Measurements from ENCODE around the gene TGM6.
"Not testable (repeated sequence)": the region's sequence is repeated elsewhere in the genome, so short reads cannot be mapped to it uniquely, and the experiment has no call there.

TGM6 gene

DNA sequence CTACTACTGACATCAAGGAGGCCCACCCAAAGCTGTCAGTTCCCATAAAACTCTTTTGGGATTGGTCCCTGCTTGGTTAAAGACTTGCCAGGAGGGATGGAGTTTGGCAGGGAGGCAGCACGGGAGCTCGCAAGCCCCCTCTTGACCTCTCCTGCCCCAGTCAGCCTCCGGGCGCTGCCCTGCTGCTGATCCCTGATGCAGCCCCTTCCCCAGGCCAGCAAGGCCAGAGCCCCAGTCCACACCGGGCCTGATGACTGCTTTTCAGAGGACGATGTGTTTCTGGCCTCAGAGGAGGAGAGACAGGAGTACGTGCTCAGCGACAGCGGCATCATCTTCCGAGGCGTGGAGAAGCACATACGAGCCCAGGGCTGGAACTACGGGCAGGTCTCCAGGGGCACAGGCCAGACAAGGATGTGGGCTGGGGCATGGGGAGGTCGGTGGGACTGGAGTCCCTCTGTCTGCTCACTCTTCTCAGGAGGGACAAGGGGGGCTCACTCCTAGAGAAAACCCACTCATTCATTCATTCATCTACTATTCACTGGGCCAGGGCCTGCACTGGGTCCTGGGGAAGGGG, 15.6 kb downstream of the TGM6 start:
- in situ Hi-C loops (cut with HindIII; ENCODE audit: low sequenced_read_pairs) = no loop called here

- in situ Hi-C loops (cut with HindIII; ENCODE audit: low sequenced_read_pairs) = no loop called here
These were observed 16.4 kb downstream of the TGM6 start for GRCh38 chr20:2397091-2397490.

- in situ Hi-C loops (cut with HindIII; ENCODE audit: low sequenced_read_pairs) = no loop called here
These were observed 17.0 kb downstream of the TGM6 start for GRCh38 chr20:2397595-2398145.

DNA sequence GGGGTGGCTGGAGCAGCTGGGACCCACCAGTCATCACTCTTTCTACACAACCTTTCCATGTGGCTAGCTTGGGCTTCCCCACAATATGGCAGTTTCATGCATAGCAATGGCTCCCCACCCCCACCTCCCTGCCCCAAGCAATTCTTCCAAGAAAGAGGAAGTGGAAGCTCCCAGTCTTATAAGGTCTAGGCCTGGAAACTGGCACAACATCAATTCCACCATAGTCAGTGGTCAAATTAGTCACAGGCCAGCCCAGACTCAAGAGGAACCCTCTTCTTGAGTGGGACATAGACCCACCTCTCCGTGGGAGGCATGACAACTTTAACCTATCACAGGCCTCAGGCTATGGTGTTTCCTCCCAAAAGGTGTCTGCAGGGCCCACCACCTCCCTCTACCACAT, 17.7 kb downstream of the TGM6 start:
- in situ Hi-C loops (cut with HindIII; ENCODE audit: low sequenced_read_pairs) = no loop called here

DNA sequence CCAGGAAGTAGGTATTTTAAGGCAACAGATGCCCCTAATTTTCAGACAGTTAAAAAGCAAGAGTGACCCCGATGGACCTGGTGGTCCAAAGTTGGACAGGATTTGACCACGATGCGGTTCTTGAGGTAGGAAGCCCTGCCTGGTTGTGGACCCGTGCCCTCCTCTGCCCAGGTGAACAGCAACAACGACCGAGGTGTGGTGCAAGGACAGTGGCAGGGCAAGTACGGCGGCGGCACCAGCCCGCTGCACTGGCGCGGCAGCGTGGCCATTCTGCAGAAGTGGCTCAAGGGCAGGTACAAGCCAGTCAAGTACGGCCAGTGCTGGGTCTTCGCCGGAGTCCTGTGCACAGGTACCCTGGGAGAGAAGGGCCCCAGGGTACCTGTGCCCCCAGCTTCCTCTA, 18.7 kb downstream of the TGM6 start:
- in situ Hi-C loops (cut with HindIII; ENCODE audit: low sequenced_read_pairs) = no loop called here

DNA sequence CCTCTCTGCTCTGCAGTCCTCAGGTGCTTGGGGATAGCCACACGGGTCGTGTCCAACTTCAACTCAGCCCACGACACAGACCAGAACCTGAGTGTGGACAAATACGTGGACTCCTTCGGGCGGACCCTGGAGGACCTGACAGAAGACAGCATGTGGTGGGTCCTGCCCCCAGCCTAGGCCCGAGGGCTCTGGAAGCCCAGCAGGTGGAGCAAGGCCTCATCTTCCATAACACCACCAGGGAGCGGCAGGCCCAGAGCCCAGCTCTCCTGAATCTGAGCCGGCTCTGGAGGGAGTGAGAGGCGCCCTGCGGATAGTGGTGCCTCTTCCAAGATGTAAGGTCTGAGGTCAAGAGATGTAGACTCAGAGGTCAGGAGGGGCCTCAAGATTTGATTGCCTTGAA, 19.6 kb downstream of the TGM6 start:
- in situ Hi-C loops (cut with HindIII; ENCODE audit: low sequenced_read_pairs) = no loop called here

DNA sequence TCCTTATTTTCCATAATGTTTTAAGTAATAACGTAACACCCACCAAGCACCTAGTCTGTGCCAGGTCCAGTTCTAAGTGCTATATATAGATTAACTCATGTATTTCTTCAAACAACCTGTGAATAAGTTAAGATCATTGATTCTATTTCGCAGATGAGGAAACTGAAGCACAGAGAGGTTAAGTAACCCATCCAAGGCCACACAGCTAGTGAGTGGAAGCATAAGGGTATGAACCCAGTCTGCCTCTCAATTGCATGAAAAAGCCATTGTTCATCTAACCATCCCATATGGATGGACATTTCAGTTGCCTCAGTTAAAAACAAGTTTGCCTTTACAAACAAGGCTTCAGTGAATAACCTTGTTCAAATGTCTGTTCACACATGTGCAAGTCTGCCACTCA, 20.8 kb downstream of the TGM6 start:
- in situ Hi-C loops (cut with HindIII; ENCODE audit: low sequenced_read_pairs) = no loop called here

GRCh38 chr20:2402271-2402980, 21.7 kb downstream of the TGM6 start:
- in situ Hi-C loops (cut with HindIII; ENCODE audit: low sequenced_read_pairs) = no loop called here

- in situ Hi-C loops (cut with HindIII; ENCODE audit: low sequenced_read_pairs) = no loop called here
These were observed 22.8 kb downstream of the TGM6 start for GRCh38 chr20:2403291-2404052.

GRCh38 chr20:2405693-2406065, 25.0 kb downstream of the TGM6 start:
- in situ Hi-C loops (cut with HindIII; ENCODE audit: low sequenced_read_pairs) = no loop called here

DNA sequence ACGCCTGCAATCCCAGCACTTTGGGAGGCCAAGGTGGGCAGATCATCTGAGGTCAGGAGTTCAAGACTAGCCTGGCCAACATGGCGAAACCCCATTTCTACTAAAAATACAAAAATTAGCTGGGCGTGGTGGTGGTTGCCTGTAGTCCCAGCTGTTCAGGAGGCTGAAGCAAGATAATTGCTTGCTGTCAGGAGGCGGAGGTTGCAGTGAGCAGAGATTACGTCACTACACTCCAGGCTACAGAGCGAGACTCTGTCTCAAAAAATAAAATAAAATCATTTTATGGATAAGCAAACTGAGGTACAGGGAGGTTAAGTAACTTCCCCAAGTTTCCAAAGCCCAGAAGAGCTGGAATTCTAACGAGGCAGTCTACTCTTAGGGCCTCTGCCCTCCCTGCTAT, 26.7 kb downstream of the TGM6 start:
- in situ Hi-C loops (cut with HindIII; ENCODE audit: low sequenced_read_pairs) = not testable (repeated sequence)

DNA sequence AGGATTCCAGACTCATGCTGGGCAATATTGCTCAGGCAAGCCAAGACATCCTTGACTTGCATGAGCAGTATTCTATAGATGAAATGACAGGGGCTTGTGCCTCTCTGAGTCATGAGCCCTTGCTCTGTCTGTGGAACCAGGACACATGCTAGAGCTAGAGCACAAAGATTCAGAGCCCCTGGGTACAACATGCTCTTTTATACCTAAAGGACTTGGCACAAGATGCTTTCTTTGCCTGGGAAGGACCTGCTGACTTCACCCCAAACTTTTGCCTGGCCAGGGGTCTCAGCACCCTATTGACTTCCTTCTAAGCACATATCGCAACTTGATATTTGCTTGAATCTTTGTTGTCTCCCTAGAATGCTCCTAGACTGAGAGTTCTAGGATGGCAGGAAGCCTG, 27.4 kb downstream of the TGM6 start:
- in situ Hi-C loops (cut with HindIII; ENCODE audit: low sequenced_read_pairs) = no loop called here

GRCh38 chr20:2416541-2417212, 36.0 kb downstream of the TGM6 start:
- in situ Hi-C loops (cut with HindIII; ENCODE audit: low sequenced_read_pairs) = no loop called here

GRCh38 chr20:2417213-2417541, 36.5 kb downstream of the TGM6 start:
- in situ Hi-C loops (cut with HindIII; ENCODE audit: low sequenced_read_pairs) = no loop called here

- in situ Hi-C loops (cut with HindIII; ENCODE audit: low sequenced_read_pairs) = no loop called here
These were observed 37.7 kb downstream of the TGM6 start for GRCh38 chr20:2418388-2418787.

GRCh38 chr20:2420510-2420909, 39.8 kb downstream of the TGM6 start:
- in situ Hi-C loops (cut with HindIII; ENCODE audit: low sequenced_read_pairs) = no loop called here

- in situ Hi-C loops (cut with HindIII; ENCODE audit: low sequenced_read_pairs) = no loop called here
These were observed 40.5 kb downstream of the TGM6 start for GRCh38 chr20:2421247-2421646.

GRCh38 chr20:2429051-2429450, 48.4 kb downstream of the TGM6 start:
- in situ Hi-C loops (cut with HindIII; ENCODE audit: low sequenced_read_pairs) = no loop called here

- in situ Hi-C loops (cut with HindIII; ENCODE audit: low sequenced_read_pairs) = no loop called here
These were observed 49.8 kb downstream of the TGM6 start for GRCh38 chr20:2430538-2430937.

DNA sequence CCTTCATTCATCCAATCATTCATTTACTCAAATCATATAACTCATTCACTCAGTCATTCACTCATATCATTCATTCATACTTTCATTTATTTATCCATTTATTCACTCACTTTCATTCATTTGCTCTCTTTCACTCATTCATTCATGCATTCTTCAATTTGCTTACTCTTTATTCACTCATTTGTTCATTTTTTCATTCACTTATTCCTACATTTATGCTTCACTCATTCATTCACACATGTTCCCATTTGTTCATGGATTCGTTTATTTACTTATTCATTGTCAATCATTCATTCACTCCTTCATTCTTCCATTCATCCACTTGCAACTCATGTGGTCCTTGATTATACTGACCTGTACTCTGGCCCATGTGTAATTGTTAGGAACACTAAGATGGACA, 50.5 kb downstream of the TGM6 start:
- in situ Hi-C loops (cut with HindIII; ENCODE audit: low sequenced_read_pairs) = no loop called here

GRCh38 chr20:2446845-2447244, 66.1 kb downstream of the TGM6 start:
- in situ Hi-C loops (cut with HindIII; ENCODE audit: low sequenced_read_pairs) = no loop called here

GRCh38 chr20:2449386-2449785, 68.7 kb downstream of the TGM6 start:
- in situ Hi-C loops (cut with HindIII; ENCODE audit: low sequenced_read_pairs) = no loop called here
